ENCODE measurements around the gene STXBP5. TPM values are rescaled to one million over a fixed set of nuclear protein-coding genes. Genes with fewer than 3 reads are reported as not detected.
A peak's percentile ranks its signal among the peaks of the same experiment; 100 is the strongest.
"Not testable (repeated sequence)": the region's sequence is repeated elsewhere in the genome, so short reads cannot be mapped to it uniquely, and the experiment has no call there.

The STXBP5 gene
- total RNA-seq, 1 experiment from 2014 or later, result 14.1 TPM

GRCh38 chr6:147331401-147331800, 127.2 kb downstream of the STXBP5 start:
- DNase-seq (ENCODE audit: low spot score), result no peak
- in situ Hi-C loops (cut with HindIII; ENCODE audit: low sequenced_read_pairs), result no loop called here

GRCh38 chr6:147337921-147338320, 133.7 kb downstream of the STXBP5 start:
- no peak for DNase-seq (ENCODE audit: low spot score)
- in situ Hi-C loops (cut with HindIII; ENCODE audit: low sequenced_read_pairs), result no loop called here

- no peak for DNase-seq (ENCODE audit: low spot score)
- in situ Hi-C loops (cut with HindIII; ENCODE audit: low sequenced_read_pairs), result no loop called here
These were observed 137.3 kb downstream of the STXBP5 start for GRCh38 chr6:147341486-147341885.

GRCh38 chr6:147345902-147346301, 141.7 kb downstream of the STXBP5 start:
- in situ Hi-C loops (cut with HindIII; ENCODE audit: low sequenced_read_pairs), result no loop called here
- no peak for DNase-seq (ENCODE audit: low spot score)

GRCh38 chr6:147347179-147347881, 143.1 kb downstream of the STXBP5 start:
- no peak for DNase-seq (ENCODE audit: low spot score)
- in situ Hi-C loops (cut with HindIII; ENCODE audit: low sequenced_read_pairs), result no loop called here

- no peak for DNase-seq (ENCODE audit: low spot score)
- in situ Hi-C loops (cut with HindIII; ENCODE audit: low sequenced_read_pairs), result no loop called here
These were observed 143.8 kb downstream of the STXBP5 start for GRCh38 chr6:147347882-147348575.

- in situ Hi-C loops (cut with HindIII; ENCODE audit: low sequenced_read_pairs), result no loop called here
- DNase-seq (ENCODE audit: low spot score), result no peak
These were observed 157.2 kb downstream of the STXBP5 start for GRCh38 chr6:147361311-147361981.

- no peak for DNase-seq (ENCODE audit: low spot score)
- in situ Hi-C loops (cut with HindIII; ENCODE audit: low sequenced_read_pairs), result no loop called here
These were observed 162.1 kb downstream of the STXBP5 start for GRCh38 chr6:147366290-147366689.

GRCh38 chr6:147371325-147371724, 167.1 kb downstream of the STXBP5 start:
- no peak for DNase-seq (ENCODE audit: low spot score)
- in situ Hi-C loops (cut with HindIII; ENCODE audit: low sequenced_read_pairs), result no loop called here

- DNase-seq (ENCODE audit: low spot score), result no peak
- in situ Hi-C loops (cut with HindIII; ENCODE audit: low sequenced_read_pairs), result no loop called here
These were observed 168.6 kb downstream of the STXBP5 start for GRCh38 chr6:147372806-147373205.

- no peak for DNase-seq (ENCODE audit: low spot score)
- in situ Hi-C loops (cut with HindIII; ENCODE audit: low sequenced_read_pairs), result no loop called here
These were observed 174.6 kb downstream of the STXBP5 start for GRCh38 chr6:147378819-147379218.

- DNase-seq (ENCODE audit: low spot score); in situ Hi-C loops (cut with HindIII; ENCODE audit: low sequenced_read_pairs): not testable (repeated sequence)
These were observed 176.6 kb downstream of the STXBP5 start for GRCh38 chr6:147380841-147381240.

GRCh38 chr6:147381712-147382111, 177.5 kb downstream of the STXBP5 start:
- in situ Hi-C loops (cut with HindIII; ENCODE audit: low sequenced_read_pairs), result no loop called here
- DNase-seq (ENCODE audit: low spot score), result no peak

- in situ Hi-C loops (cut with HindIII; ENCODE audit: low sequenced_read_pairs), result no loop called here
- no peak for DNase-seq (ENCODE audit: low spot score)
These were observed 178.8 kb downstream of the STXBP5 start for GRCh38 chr6:147382945-147383554.

- DNase-seq (ENCODE audit: low spot score), result no peak
- in situ Hi-C loops (cut with HindIII; ENCODE audit: low sequenced_read_pairs), result no loop called here
These were observed 179.8 kb downstream of the STXBP5 start for GRCh38 chr6:147384029-147384428.

GRCh38 chr6:147384737-147385710, 180.8 kb downstream of the STXBP5 start:
- no peak for DNase-seq (ENCODE audit: low spot score)
- in situ Hi-C loops (cut with HindIII; ENCODE audit: low sequenced_read_pairs), result no loop called here

- in situ Hi-C loops (cut with HindIII; ENCODE audit: low sequenced_read_pairs), result no loop called here
- DNase-seq (ENCODE audit: low spot score), result no peak
These were observed 185.2 kb downstream of the STXBP5 start for GRCh38 chr6:147389463-147389862.

- peak; percentile 29 for DNase-seq (ENCODE audit: low spot score)
- in situ Hi-C loops (cut with HindIII; ENCODE audit: low sequenced_read_pairs), result no loop called here
These were observed 186.8 kb downstream of the STXBP5 start for GRCh38 chr6:147390909-147391536.

All from G401 (cell line).